Ishikawa (cell line): ENCODE measurements around the gene GNB1L.

Source experiments
- CEBPB ChIP-seq: IDR thresholded peaks from 2 replicates; pipeline ENCODE4 v1.6.1; 2012
- EP300 ChIP-seq: IDR thresholded peaks from 2 replicates; pipeline ENCODE4 v1.6.1; 2012; ENCODE audit warnings: borderline replicate concordance
- FOXM1 ChIP-seq: IDR thresholded peaks from 2 replicates; pipeline ENCODE4 v1.6.1; 2012; ENCODE audit warnings: low read depth, borderline replicate concordance
- MAX ChIP-seq: IDR thresholded peaks from 2 replicates; pipeline ENCODE4 v1.6.1; 2012
- NFIC ChIP-seq: IDR thresholded peaks from 2 replicates; pipeline ENCODE4 v1.6.1; 2012
- ZBTB7A ChIP-seq: IDR thresholded peaks from 2 replicates; pipeline ENCODE4 v1.6.1; 2012; ENCODE audit warnings: low read depth

GRCh38 chr22:19786264-19786585, 68.4 kb downstream of the GNB1L start:
- TF ChIP-seq CEBPB (no peak), EP300 (no peak), NFIC (no peak), ZBTB7A (no peak), FOXM1 (no peak), MAX (no peak)
